Activated T-cell treated with anti-CD3 and anti-CD28 coated beads, Interleukin-2, amount 50 U/mL, for 72 hours (primary cell): ENCODE data around the gene IL27RA. TPM values are rescaled to one million over a fixed set of nuclear protein-coding genes. Genes with fewer than 3 reads are reported as not detected.
A peak's percentile ranks its signal among the peaks of the same experiment; 100 is the strongest.
"Not testable (repeated sequence)": the region's sequence is repeated elsewhere in the genome, so short reads cannot be mapped to it uniquely, and the experiment has no call there.

Source experiments
- ATAC-seq, 2 donors: fragments of 150-1000 bp; cut with Tn5 transposase; replicated peaks in 1 of 2; 2 replicates each; pipeline ENCODE4 v1.10.0; 2021; ENCODE audit warnings: moderate library complexity in 2 of 2, mild to moderate bottlenecking in 1 of 2
- DNase-seq, 2 donors: peaks; one replicate each; pipeline ENCODE4 v3.0.0; 2021 to 2022; ENCODE audit warnings: mixed read lengths in 1 of 2
- H3K27ac Mint-ChIP-seq: one replicate; pipeline ENCODE4 v1.8.0; 2022; ENCODE audit warnings: mild to moderate bottlenecking, moderate library complexity, mixed read lengths
- H3K27me3 Mint-ChIP-seq: one replicate; pipeline ENCODE4 v1.8.0; 2022; ENCODE audit warnings: low read depth, mixed read lengths
- H3K36me3 Mint-ChIP-seq, 2 donors: one replicate each; pipeline ENCODE4 v1.8.0; 2022; ENCODE audit warnings: mixed read lengths in 2 of 2, mild to moderate bottlenecking in 1 of 2; ENCODE audit not compliant: insufficient read depth in 2 of 2
- H3K4me1 Mint-ChIP-seq: one replicate; pipeline ENCODE4 v1.8.0; 2022; ENCODE audit warnings: low read depth, mixed read lengths
- H3K4me3 Mint-ChIP-seq, 2 donors: one replicate each; pipeline ENCODE4 v1.8.0; 2022; ENCODE audit warnings: mild to moderate bottlenecking in 2 of 2, mixed read lengths in 2 of 2, moderate library complexity in 2 of 2
- H3K9me3 Mint-ChIP-seq, 2 donors: one replicate each; pipeline ENCODE4 v1.8.0; 2022; ENCODE audit warnings: mixed read lengths in 2 of 2
- total RNA-seq, 2 donors: library from RNA; stranded (reverse); gene quantifications; one replicate each; pipeline ENCODE4 v1.2.3, GENCODE V29; 2022

IL27RA gene
- total RNA-seq, 2 donors from 2014 or later = 67.0 to 75.2 TPM

- H3K27ac Mint-ChIP-seq = no peak within 1 kb of the TSS
- H3K4me1 Mint-ChIP-seq = peaks cover 19% of the 10 kb centered on the region
- DNase-seq (no peak), ATAC-seq (no peak)
- no peaks in the 10 kb centered on the region for H3K27me3 Mint-ChIP-seq
- H3K36me3 Mint-ChIP-seq = peaks cover 1 to 4% of the 10 kb centered on the region in 2 donors
- H3K9me3 Mint-ChIP-seq = no peaks in the 10 kb centered on the region
- H3K4me3 Mint-ChIP-seq = no peak within 1 kb of the TSS
Observed at GRCh38 chr19:14027856-14028450, 3.6 kb upstream of the IL27RA start, which contains the start of gene RLN3. Gene RLN3, plus strand, starts transcription at chr19:14028148. Its CDS starts 57 bp downstream, at chr19:14028205.

GRCh38 chr19:14028901-14029300 lies 2.7 kb upstream of the IL27RA start:
- no peak overlapping the region for H3K27ac Mint-ChIP-seq
- no peak for ATAC-seq
- no peak overlapping the region for H3K4me3 Mint-ChIP-seq
- H3K9me3 Mint-ChIP-seq = no peaks in the 10 kb centered on the region
- peaks cover 2 to 6% of the 10 kb centered on the region in 2 donors for H3K36me3 Mint-ChIP-seq
- peaks cover 13% of the 10 kb centered on the region for H3K4me1 Mint-ChIP-seq
- H3K27me3 Mint-ChIP-seq = no peaks in the 10 kb centered on the region
- no peak for DNase-seq

DNA sequence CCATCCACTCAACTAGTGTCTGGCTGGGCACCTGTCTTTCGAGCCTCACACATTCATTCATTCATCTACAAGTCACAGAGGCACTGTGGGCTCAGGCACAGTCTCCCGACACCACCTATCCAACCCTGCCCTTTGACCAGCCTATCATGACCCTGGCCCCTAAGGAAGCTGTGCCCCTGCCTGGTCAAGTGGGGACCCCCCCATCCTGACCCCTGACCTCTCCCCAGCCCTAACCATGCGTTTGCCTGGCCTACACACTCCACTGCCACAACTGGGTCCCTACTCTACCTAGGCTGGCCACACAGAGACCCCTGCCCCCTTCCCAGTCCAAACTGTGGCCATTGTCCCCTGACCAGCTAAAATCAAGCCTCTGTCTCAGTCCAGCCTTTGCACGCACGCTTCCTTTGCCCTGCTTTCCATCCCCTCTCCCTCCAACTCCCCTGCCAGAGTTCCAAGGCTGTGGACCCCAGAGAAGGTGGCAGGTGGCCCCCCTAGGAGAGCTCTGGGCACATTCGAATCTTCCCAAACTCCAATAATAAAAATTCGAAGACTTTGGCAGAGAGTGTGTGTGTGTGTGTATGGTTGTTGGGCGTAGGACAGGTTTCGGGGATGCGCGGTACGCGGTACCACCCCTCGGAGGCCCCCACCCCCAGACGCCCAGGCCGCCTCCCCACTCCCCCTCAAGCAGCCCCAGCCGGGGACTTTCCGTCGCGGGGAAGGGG lies 404 bp upstream of the IL27RA start:
- peak overlapping the region; percentile 87 for H3K27ac Mint-ChIP-seq

DNA sequence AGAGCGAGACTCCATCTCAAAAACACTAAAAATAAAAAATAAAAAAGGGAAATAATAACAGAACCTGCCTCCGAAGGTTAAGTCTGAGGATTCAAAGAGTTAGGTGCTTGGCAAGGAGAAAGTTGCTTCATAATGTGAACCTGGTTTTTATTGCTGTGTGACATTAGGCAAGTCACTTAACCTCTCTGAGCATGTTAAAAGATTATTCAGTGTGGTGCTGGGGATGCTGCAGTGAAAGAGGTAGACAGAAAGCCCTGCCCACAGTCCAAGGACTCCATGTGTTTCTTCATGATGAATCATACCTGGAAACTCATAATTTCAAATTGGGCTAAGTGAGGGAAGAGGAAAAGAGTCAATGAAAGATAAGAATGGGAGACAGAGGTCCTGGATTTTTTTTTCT lies 2.4 kb downstream of the IL27RA start:
- Mint-ChIP-seq H3K27ac (peak overlapping the region; percentile 78), H3K36me3 (peaks cover 6 to 21% of the 10 kb centered on the region in 2 donors), H3K27me3 (no peaks in the 10 kb centered on the region), H3K4me3 (peak overlapping the region; percentile 53 to 55), H3K4me1 (peaks cover 23% of the 10 kb centered on the region), H3K9me3 (no peaks in the 10 kb centered on the region)
- no peak for DNase-seq
- ATAC-seq = no peak

More for the DNA sequence above, 404 bp upstream of the IL27RA start:
- Mint-ChIP-seq H3K4me3 (peak overlapping the region; percentile 83 to 95), H3K4me1 (peaks cover 16% of the 10 kb centered on the region), H3K36me3 (peaks cover 4 to 11% of the 10 kb centered on the region in 2 donors), H3K9me3 (no peaks in the 10 kb centered on the region), H3K27me3 (no peaks in the 10 kb centered on the region)
- DNase-seq = no peak
- no peak for ATAC-seq

GRCh38 chr19:14035159-14035558 lies 3.6 kb downstream of the IL27RA start:
- H3K27ac Mint-ChIP-seq, H3K4me3 Mint-ChIP-seq, DNase-seq, ATAC-seq, H3K27me3 Mint-ChIP-seq, H3K9me3 Mint-ChIP-seq: not testable (repeated sequence)
- peaks cover 23% of the 10 kb centered on the region for H3K4me1 Mint-ChIP-seq
- peaks cover 6 to 22% of the 10 kb centered on the region in 2 donors for H3K36me3 Mint-ChIP-seq

DNA sequence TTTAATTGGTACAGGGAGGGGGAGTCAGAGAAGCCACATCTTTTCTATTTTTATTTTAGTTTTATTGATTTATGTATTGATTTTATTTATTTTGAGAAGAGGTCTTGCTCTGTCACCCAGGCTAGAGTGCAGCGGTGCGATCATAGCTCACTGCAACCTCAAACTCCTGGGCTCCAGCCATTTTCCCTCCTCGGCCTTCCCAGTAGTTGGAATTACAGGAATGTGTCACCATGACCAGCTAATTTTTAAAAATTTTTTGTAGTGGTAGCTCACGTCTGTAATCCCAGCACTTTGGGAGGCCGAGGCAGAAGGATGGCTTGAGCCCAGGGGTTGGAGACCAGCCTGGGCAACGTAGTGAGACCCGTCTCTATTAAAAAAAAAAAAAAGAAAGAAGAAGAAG lies 4.1 kb downstream of the IL27RA start:
- Mint-ChIP-seq H3K27ac (peak overlapping the region; percentile 50), H3K9me3 (no peaks in the 10 kb centered on the region), H3K27me3 (no peaks in the 10 kb centered on the region), H3K36me3 (peaks cover 6 to 23% of the 10 kb centered on the region in 2 donors), H3K4me1 (peaks cover 23% of the 10 kb centered on the region), H3K4me3 (no peak overlapping the region)
- ATAC-seq = no peak
- DNase-seq = no peak

DNA sequence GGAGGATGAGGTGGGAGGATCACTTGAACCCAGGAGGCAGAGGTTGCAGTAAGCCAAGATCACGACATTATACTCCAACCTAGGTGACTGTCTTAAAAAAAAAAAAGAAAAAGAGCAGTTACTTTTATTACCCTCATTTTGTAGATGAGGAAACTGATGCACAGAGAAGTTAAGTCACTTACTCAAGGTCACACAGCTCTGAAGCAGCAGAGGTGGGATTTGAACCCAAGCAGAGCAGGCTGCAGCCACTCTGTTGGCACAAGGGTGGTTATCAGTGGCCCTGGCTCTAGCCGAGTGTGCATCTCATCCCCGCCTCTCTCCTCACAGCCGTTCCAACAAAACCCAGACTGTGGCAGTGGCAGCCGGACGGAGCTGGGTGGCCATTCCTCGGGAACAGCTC lies 7.6 kb downstream of the IL27RA start:
- no peaks in the 10 kb centered on the region for H3K27me3 Mint-ChIP-seq
- H3K36me3 Mint-ChIP-seq = peaks cover 2 to 22% of the 10 kb centered on the region in 2 donors
- ATAC-seq = no peak
- no peak overlapping the region for H3K4me3 Mint-ChIP-seq
- no peaks in the 10 kb centered on the region for H3K9me3 Mint-ChIP-seq
- peaks cover 14% of the 10 kb centered on the region for H3K4me1 Mint-ChIP-seq
- no peak for DNase-seq
- H3K27ac Mint-ChIP-seq = no peak overlapping the region

DNA sequence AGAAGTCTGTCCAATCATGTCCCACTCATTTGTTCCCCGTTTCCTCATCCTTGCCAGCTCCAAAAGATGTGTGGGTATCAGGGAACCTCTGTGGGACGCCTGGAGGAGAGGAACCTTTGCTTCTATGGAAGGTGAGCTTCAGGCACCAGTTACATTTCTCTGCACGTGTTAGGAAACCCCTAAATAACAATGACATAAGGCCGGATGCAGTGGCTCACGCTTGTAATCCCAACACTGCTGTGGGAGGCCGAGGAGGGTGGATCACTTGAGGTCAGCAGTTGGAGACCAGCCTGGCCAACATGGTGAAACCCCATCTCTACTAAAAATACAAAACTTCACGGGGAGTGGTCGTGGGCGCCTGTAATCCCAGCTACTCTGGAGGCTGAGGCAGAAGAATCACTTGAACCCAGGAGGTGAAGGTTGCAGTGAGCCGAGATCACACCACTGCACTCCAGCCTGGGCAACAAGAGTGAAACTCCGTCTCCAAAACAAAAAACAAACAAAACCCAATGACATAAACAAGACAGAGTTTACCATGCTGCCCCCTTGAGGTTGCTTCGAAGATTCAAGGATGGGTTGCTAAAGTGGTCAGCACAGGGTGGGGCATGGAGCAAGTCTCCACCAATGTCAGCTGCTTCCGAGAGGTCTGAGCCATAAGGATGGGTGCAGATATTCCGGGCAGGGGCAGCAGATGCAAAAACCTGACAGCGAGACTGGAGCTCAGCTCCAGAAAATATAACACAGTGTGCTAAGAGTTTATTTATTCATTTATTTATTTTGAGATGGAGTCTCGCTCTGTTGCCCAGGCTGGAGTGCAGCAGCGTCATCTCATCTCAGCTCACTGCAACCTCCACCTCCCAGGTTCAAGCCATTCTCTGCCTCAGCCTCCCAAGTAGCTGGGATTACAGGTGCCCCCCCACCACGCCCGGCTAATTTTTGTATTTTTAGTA lies 11.4 kb downstream of the IL27RA start:
- H3K4me3 Mint-ChIP-seq = not testable (repeated sequence)

GRCh38 chr19:14047866-14048265 lies 16.3 kb downstream of the IL27RA start:
- not testable (repeated sequence) for H3K27me3 Mint-ChIP-seq, ATAC-seq, H3K9me3 Mint-ChIP-seq, H3K4me3 Mint-ChIP-seq, DNase-seq, H3K4me1 Mint-ChIP-seq, H3K27ac Mint-ChIP-seq
- peaks cover 13 to 33% of the 10 kb centered on the region in 2 donors for H3K36me3 Mint-ChIP-seq

More for the DNA sequence above, 11.4 kb downstream of the IL27RA start:
- ATAC-seq (peak; percentile 58 to 67), DNase-seq (peak; percentile 36 to 50)
- not testable (repeated sequence) for H3K27me3 Mint-ChIP-seq, H3K9me3 Mint-ChIP-seq, H3K4me1 Mint-ChIP-seq
- peak overlapping the region; percentile 18 for H3K27ac Mint-ChIP-seq
- H3K36me3 Mint-ChIP-seq = peaks cover 2 to 15% of the 10 kb centered on the region in 2 donors

DNA sequence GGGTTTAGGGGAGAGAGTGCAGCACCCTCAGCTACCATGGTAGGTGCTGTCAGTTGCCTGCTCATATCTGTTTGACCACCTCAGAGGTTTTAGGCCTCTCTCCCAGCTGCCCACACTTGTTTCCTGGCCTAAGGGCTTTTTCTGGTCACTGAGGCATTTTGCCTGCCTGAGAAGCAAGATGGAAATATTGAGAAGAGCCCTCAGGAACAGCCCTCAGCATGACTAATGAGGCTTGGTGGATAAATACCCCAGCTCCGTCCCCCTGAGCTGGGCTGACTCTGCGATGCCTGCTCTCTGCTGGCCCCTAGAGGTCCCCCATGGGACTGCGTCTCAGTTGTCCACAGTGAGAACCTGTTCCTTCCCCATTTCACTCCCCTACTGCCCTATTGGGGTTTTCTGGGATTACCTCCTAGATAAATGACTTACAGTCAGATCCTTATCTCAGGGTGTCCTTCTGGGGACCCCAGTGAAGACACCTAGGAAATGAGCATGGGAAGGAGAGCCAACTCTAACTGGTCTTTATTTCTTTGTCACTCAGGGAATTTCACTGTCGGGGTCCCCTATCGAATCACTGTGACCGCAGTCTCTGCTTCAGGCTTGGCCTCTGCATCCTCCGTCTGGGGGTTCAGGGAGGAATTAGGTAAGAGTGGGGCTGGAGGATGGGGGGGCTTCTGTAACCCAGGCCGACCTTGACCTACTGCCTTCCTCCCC lies 17.0 kb downstream of the IL27RA start:
- Mint-ChIP-seq H3K4me3 (no peak overlapping the region), H3K27me3 (no peaks in the 10 kb centered on the region), H3K9me3 (no peaks in the 10 kb centered on the region), H3K36me3 (peaks cover 13 to 30% of the 10 kb centered on the region in 2 donors), H3K4me1 (peaks cover 5% of the 10 kb centered on the region), H3K27ac (peak overlapping the region; percentile 28)
- peak; percentile 74 to 81 for DNase-seq
- peak; percentile 78 to 84 for ATAC-seq

GRCh38 chr19:14050512-14050911 lies 18.9 kb downstream of the IL27RA start:
- DNase-seq (no peak), ATAC-seq (no peak)
- Mint-ChIP-seq H3K4me3 (no peak overlapping the region), H3K27ac (no peak overlapping the region), H3K9me3 (no peaks in the 10 kb centered on the region), H3K36me3 (peaks cover 13 to 30% of the 10 kb centered on the region in 2 donors), H3K27me3 (no peaks in the 10 kb centered on the region), H3K4me1 (peaks cover 5% of the 10 kb centered on the region)

GRCh38 chr19:14050961-14051360 lies 19.4 kb downstream of the IL27RA start:
- not testable (repeated sequence) for H3K4me3 Mint-ChIP-seq, DNase-seq, H3K4me1 Mint-ChIP-seq, H3K27ac Mint-ChIP-seq, ATAC-seq, H3K27me3 Mint-ChIP-seq, H3K9me3 Mint-ChIP-seq
- peaks cover 13 to 30% of the 10 kb centered on the region in 2 donors for H3K36me3 Mint-ChIP-seq
